HepG2 (cell line): ENCODE measurements around the gene NSD1. TPM values are rescaled to one million over a fixed set of nuclear protein-coding genes. Genes with fewer than 3 reads are reported as not detected.

Experiments
- ATAC-seq: fragments of 200-7000 bp; cut with Tn5 transposase; 3 replicates; pipeline ENCODE4 v1.9.1; 2020; ENCODE audit warnings: mild to moderate bottlenecking, moderate library complexity
- BruUV-seq: library from RNA; stranded (reverse); fragments of 400-500 nt; replicated peaks from 2 replicates; lab custom pipeline; 2021; lab: Mats Ljungman, UMichigan
- CTCF ChIA-PET: fragments of 300-600 bp; formaldehyde crosslinking; extraction: SDS; loops from one replicate; lab custom pipeline; 2021; ENCODE audit warnings: low total read pairs, inconsistent platforms, low intra/inter-chr PET ratio; lab: Yijun Ruan, JAX
- POLR2A ChIA-PET: fragments of 350-600 bp; sonication (Branson Sonifier 250); formaldehyde crosslinking; loops from one replicate; lab custom pipeline; 2020; ENCODE audit warnings: antibody characterized with exemption, inconsistent platforms; lab: Yijun Ruan, JAX
- DNase-seq: peaks from one replicate; pipeline ENCODE4 v3.0.0-alpha.2; 2015; ENCODE audit warnings: low spot score
- FAIRE-seq: peaks from 3 replicates; lab custom pipeline; 2011; peaks lifted over from hg19 to GRCh38; lab: Jason Lieb, UNC
- H2AFZ ChIP-seq: one replicate; pipeline ENCODE4 v1.6.1; 2011; ENCODE audit warnings: low read length, inconsistent platforms
- H3K27ac ChIP-seq: fragments of 300-600 bp; 3 replicates; pipeline ENCODE4 v1.8.0; 2011; ENCODE audit warnings: mixed run types, mild to moderate bottlenecking, mixed read lengths, low read length, inconsistent platforms; ENCODE audit not compliant: insufficient read depth; ENCODE audit errors: extremely low read length
- H3K27me3 ChIP-seq, 2 experiments: fragments of 200-600 bp in 1 of 2; 2 replicates in 1 of 2; 3 replicates in 1 of 2; pipeline versions ENCODE4 v1.6.0 to v1.8.0; 2011; ENCODE audit warnings: low read length in 2 of 2, mild to moderate bottlenecking in 2 of 2, moderate library complexity in 2 of 2, inconsistent platforms in 1 of 2; ENCODE audit not compliant: insufficient read depth in 2 of 2, control insufficient read depth in 1 of 2
- H3K36me3 ChIP-seq, 2 experiments: fragments of 200-600 bp in 1 of 2; replicated peaks in 1 of 2; 2 replicates in 1 of 2; 3 replicates in 1 of 2; pipeline versions ENCODE4 v1.5.1 to v1.8.0; 2011; ENCODE audit warnings: low read length in 2 of 2, inconsistent platforms in 1 of 2; ENCODE audit not compliant: insufficient read depth in 2 of 2, control insufficient read depth in 1 of 2
- H3K4me1 ChIP-seq: 2 replicates; pipeline ENCODE4 v1.5.1; 2012; ENCODE audit warnings: low read length, inconsistent platforms; ENCODE audit not compliant: insufficient read depth
- H3K4me2 ChIP-seq: 2 replicates; pipeline ENCODE4 v1.6.0; 2011; ENCODE audit warnings: low read depth, low read length, inconsistent platforms
- H3K4me3 ChIP-seq, 3 experiments: fragments of 200-600 bp in 1 of 3; sonication (generic), shearing (Covaris generic) in 1 of 3; replicated peaks in 1 of 3; 2 replicates each; pipeline ENCODE4 v1.5.1; 2011 to 2016; ENCODE audit warnings: low read length in 3 of 3, inconsistent platforms in 2 of 3, low read depth in 2 of 3, mild to moderate bottlenecking in 2 of 3, control low read depth in 1 of 3, mixed read lengths in 1 of 3; ENCODE audit not compliant: insufficient read depth in 1 of 3
- H3K79me2 ChIP-seq: one replicate; pipeline ENCODE4 v1.6.1; 2011; ENCODE audit warnings: low read length, inconsistent platforms; ENCODE audit not compliant: insufficient read depth
- H3K9ac ChIP-seq: 2 replicates; pipeline ENCODE4 v1.6.0; 2011; ENCODE audit warnings: mild to moderate bottlenecking, low read depth, low read length, inconsistent platforms; ENCODE audit not compliant: insufficient read depth
- H3K9me3 ChIP-seq: 2 replicates; pipeline ENCODE4 v1.5.1; 2012; ENCODE audit warnings: mild to moderate bottlenecking, low read length
- H4K20me1 ChIP-seq: 2 replicates; pipeline ENCODE4 v1.6.0; 2011; ENCODE audit warnings: inconsistent platforms, mild to moderate bottlenecking, low read length, moderate library complexity; ENCODE audit not compliant: insufficient read depth
- AGO2 ChIP-seq: fragments of 200-400 bp; formaldehyde crosslinking; optimal IDR thresholded peaks from 2 replicates; pipeline ENCODE3; 2017; ENCODE audit warnings: mild to moderate bottlenecking, low read depth, low read length, moderate library complexity
- ATF7 ChIP-seq, 2 experiments: fragments of 450-650 bp in 1 of 2; sonication (generic) in 1 of 2; formaldehyde crosslinking in 1 of 2; IDR thresholded peaks; 2 replicates each; pipeline versions ENCODE4 v1.4.0 to v1.6.1; 2016 to 2020; ENCODE audit warnings: antibody characterized with exemption in 1 of 2, mild to moderate bottlenecking in 1 of 2, missing genetic modification reagents in 1 of 2
- CREB1 ChIP-seq, 2 experiments: fragments of 450-650 bp in 1 of 2; IDR thresholded peaks; 2 replicates each; pipeline ENCODE4 v1.6.1; 2016 to 2017; ENCODE audit warnings: control low read depth in 1 of 2, mild to moderate bottlenecking in 1 of 2, missing compliant biosample characterization in 1 of 2, missing genetic modification characterization in 1 of 2
- SKI ChIP-seq: fragments of 450-650 bp; IDR thresholded peaks from one replicate; pipeline ENCODE4 v1.6.1; 2018; ENCODE audit warnings: mild to moderate bottlenecking; ENCODE audit not compliant: partially characterized antibody
- SSRP1 ChIP-seq: IDR thresholded peaks from 2 replicates; pipeline ENCODE4 v1.6.1; 2016; ENCODE audit warnings: control low read depth
- ZIK1 ChIP-seq: sonication (generic); formaldehyde crosslinking; IDR thresholded peaks from 2 replicates; pipeline ENCODE4 v1.5.0; 2020; ENCODE audit warnings: mild to moderate bottlenecking, low read depth, missing genetic modification reagents, borderline replicate concordance
- WGBS: methylation state at CpG from one replicate; pipeline ENCODE4 v1.1.6; 2017; ENCODE audit warnings: low lambda C conversion rate; 5-methylcytosine and 5-hydroxymethylcytosine counted together
- in situ Hi-C: cut with HindIII; loops from 2 replicates; pipeline ENCODE4 v1.10.0; 2017; ENCODE audit warnings: low pct_unique_long_range_greater_than_20kb; ENCODE audit not compliant: extremely low pct_ligation_motif_present
- intact Hi-C: fragments of 100-400 bp; cut with micrococcal nuclease; formaldehyde crosslinking; loops from one replicate; pipeline ENCODE4 v1.10.0; 2022; ENCODE audit not compliant: unreplicated experiment
- polyA plus RNA-seq, 8 experiments: library from polyadenylated mRNA; depleted of rRNA in 3 of 8; stranded (reverse) in 7 of 8; unstranded in 1 of 8; fragments of >200 nt; fragmentation: Illumina TruSeq in 4 of 8; extraction: Trizol in 4 of 8; gene quantifications; 2 replicates each; pipeline versions ENCODE4 v1.2.1 to v1.2.3, GENCODE V29; 2011 to 2016; ENCODE audit warnings: low read depth in 4 of 8, missing spikeins in 1 of 8, mixed read lengths in 1 of 8; ENCODE audit not compliant: insufficient read depth in 1 of 8
- total RNA-seq, 5 experiments: library from RNA; depleted of rRNA; stranded (reverse); fragments of >200 nt; fragmentation: Illumina TruSeq; extraction: Trizol; gene quantifications; 2 replicates each; pipeline ENCODE4 v1.2.3, GENCODE V29; 2016; ENCODE audit warnings: low read depth in 1 of 5

NSD1 gene
- total and polyA plus RNA-seq, 2 of the 13 experiments (the other 11 are each of a cell fraction or from before 2014, with no cell fraction given): 0.01 to 0.09 TPM

DNA sequence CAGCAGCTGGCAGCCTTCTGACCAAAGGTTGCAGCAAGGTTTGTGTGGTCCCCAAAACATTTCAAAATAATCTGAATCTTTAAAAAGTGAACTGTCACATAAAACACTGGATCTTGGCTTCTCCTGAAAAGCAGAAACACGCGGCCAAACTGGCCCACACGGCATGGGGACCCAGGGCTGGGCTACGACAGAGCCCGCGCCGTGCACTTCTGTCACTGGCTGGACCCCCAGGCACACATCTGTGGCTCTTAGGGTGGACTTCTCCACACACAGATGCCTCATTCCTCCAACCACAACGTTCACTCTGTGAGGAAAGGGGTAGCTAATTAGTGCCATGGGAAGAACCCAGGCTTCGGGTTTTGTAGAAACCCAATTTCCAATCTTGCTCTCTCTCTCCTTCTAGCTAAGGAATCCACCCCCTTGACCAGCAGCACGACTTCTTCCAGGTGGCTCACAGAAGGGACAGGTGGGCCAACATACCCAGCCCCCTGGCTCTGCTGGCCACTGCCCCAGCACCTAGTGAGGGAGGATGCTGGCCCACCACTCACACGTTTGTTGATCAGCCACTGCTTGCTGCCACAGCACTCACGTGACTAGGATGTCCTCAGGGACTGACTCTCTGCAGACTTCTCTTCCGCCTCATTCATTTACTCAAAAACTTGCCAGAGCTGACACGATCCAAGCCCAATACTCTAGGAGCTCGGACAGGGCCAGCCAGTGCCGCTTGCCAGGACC, 200.0 kb downstream of the NSD1 start (continued):
- no peak for TF ChIP-seq ZIK1 (CRISPR knock-in tag)
- TF ChIP-seq, all 625 proteins: peak for 0

DNA sequence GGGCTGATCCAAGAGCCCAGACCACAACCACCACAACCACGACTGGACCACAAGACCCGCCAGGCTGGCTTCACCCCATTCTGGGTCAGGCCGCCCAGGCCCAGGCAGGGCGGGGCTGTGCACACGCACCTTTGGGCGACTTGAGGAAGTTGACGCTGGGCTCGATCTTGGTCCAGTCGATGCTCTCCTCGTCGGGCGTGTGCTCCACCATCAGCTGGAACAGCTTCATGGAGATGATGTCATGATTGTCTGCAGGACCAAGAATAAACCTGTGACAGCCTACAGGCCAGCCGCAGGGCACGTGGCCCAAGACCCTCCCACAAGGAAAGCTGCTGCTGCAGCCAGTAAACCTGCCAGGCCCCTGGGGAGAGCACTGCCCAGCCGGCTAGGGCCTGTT, 200.6 kb downstream of the NSD1 start:
- Histone ChIP-seq H3K79me2 (no peaks in the 10 kb centered on the region), H3K4me3 (no peak overlapping the region), H3K4me1 (no peaks in the 10 kb centered on the region), H3K9me3 (no peaks in the 10 kb centered on the region), H3K4me2 (no peak overlapping the region), H3K9ac (no peak overlapping the region), H3K27me3 (no peaks in the 10 kb centered on the region), H4K20me1 (0 out of 2 replicates have a peak, but pooled peaks cover 3% of the 10 kb centered on the region), H2AFZ (no peak overlapping the region), H3K36me3 (peaks cover 42 to 96% of the 10 kb centered on the region in 2 experiments), H3K27ac (no peak overlapping the region)
- ChIA-PET CTCF (no interaction called here), POLR2A (no interaction called here)
- 92% methylated on average over 10 of the region's 15 CpGs for WGBS
- in situ Hi-C loops: no loop called here
- ATAC-seq: no peak
- TF ChIP-seq SSRP1 (no peak), ATF7 (IDR thresholded peaks at IDR 0.05) (peak; percentile 75), ATF7 (CRISPR knock-in tag; IDR thresholded peaks at IDR 0.05) (no peak), CREB1 (IDR thresholded peaks at IDR 0.05) (peak; percentile 4; the same call in 1 of the 2 replicates), CREB1 (CRISPR knock-in tag; IDR thresholded peaks at IDR 0.05) (no peak), SKI (no peak), AGO2 (peak; percentile 59)
- no peak for DNase-seq
- intact Hi-C loops: no loop called here
- BruUV-seq: no TSS peak
- no peak for FAIRE-seq
